HEK293 (cell line): ENCODE measurements around the gene PAX6.

ENCODE experiments used
- CTCF ChIA-PET: fragments of 350-600 bp; formaldehyde crosslinking; extraction: SDS; loops from one replicate; lab custom pipeline; 2021; ENCODE audit warnings: antibody characterized with exemption; lab: Yijun Ruan, JAX
- POLR2A ChIA-PET: fragments of 300-600 bp; formaldehyde crosslinking; extraction: SDS; loops from one replicate; lab custom pipeline; 2020; ENCODE audit warnings: antibody characterized with exemption, inconsistent platforms; lab: Yijun Ruan, JAX
- H3K27ac ChIP-seq: fragments of 200-500 bp; sonication (Bioruptor generic); 2 replicates; pipeline ENCODE4 v1.5.1; 2014; ENCODE audit warnings: low read depth, low read length, control low read depth, inconsistent platforms; ENCODE audit errors: extremely low read depth
- H3K36me3 ChIP-seq, 2 experiments: fragments of 200-500 bp in 1 of 2; sonication (Bioruptor generic) in 1 of 2; 1 replicate in 1 of 2; 2 replicates in 1 of 2; pipeline ENCODE4 v1.5.1; 2014 to 2017; ENCODE audit warnings: inconsistent platforms in 2 of 2, low read length in 2 of 2; ENCODE audit not compliant: control insufficient read depth in 2 of 2, insufficient read depth in 1 of 2
- H3K4me1 ChIP-seq: fragments of 200-500 bp; sonication (Bioruptor generic); 2 replicates; pipeline ENCODE4 v1.5.1; 2014; ENCODE audit warnings: mild to moderate bottlenecking, low read length, inconsistent platforms; ENCODE audit not compliant: control insufficient read depth, insufficient read depth
- H3K4me3 ChIP-seq: 2 replicates; pipeline ENCODE4 v1.5.1; 2011; ENCODE audit warnings: low read depth, mild to moderate bottlenecking, control low read depth, low read length, moderate library complexity
- H3K9me3 ChIP-seq: fragments of 200-500 bp; sonication (Bioruptor generic); 2 replicates; pipeline ENCODE4 v1.5.1; 2014; ENCODE audit warnings: low read depth, low read length, inconsistent platforms; ENCODE audit not compliant: control insufficient read depth, insufficient read depth
- PATZ1 ChIP-seq: fragments of 450-650 bp; formaldehyde crosslinking; IDR thresholded peaks from 2 replicates; pipeline ENCODE4 v1.5.1; 2016; ENCODE audit warnings: missing biosample characterization, missing genetic modification characterization
- PRDM1 ChIP-seq: fragments of 450-650 bp; formaldehyde crosslinking; IDR thresholded peaks from 2 replicates; pipeline ENCODE4; 2016; ENCODE audit warnings: missing biosample characterization, missing genetic modification characterization
- PRDM4 ChIP-seq: fragments of 450-650 bp; formaldehyde crosslinking; IDR thresholded peaks from 2 replicates; pipeline ENCODE4 v1.5.1; 2017; ENCODE audit warnings: missing biosample characterization, missing genetic modification characterization
- SP7 ChIP-seq: fragments of 450-650 bp; formaldehyde crosslinking; IDR thresholded peaks from 2 replicates; pipeline ENCODE4 v1.5.1; 2016; ENCODE audit warnings: missing biosample characterization, missing genetic modification characterization
- YY2 ChIP-seq: fragments of 450-650 bp; formaldehyde crosslinking; IDR thresholded peaks from 2 replicates; pipeline ENCODE4 v1.5.1; 2016; ENCODE audit warnings: missing biosample characterization, missing genetic modification characterization
- ZNF391 ChIP-seq: fragments of 450-650 bp; formaldehyde crosslinking; IDR thresholded peaks from 2 replicates; pipeline ENCODE4 v1.5.1; 2016; ENCODE audit warnings: low read depth, missing biosample characterization, missing genetic modification characterization, borderline replicate concordance
- TF ChIP-seq, protein P1 (sequence below): fragments of 450-650 bp; formaldehyde crosslinking; IDR thresholded peaks from 2 replicates; pipeline ENCODE4 v1.5.1; 2017; ENCODE audit warnings: missing biosample characterization, missing genetic modification characterization
- TF ChIP-seq, protein P2 (sequence below): fragments of 450-650 bp; formaldehyde crosslinking; IDR thresholded peaks from 2 replicates; pipeline ENCODE4 v1.5.1; 2016; ENCODE audit warnings: missing biosample characterization, missing genetic modification characterization
- TF ChIP-seq, protein P3 (sequence below): fragments of 450-650 bp; formaldehyde crosslinking; IDR thresholded peaks from 2 replicates; pipeline ENCODE4 v1.5.0; 2017; ENCODE audit warnings: missing biosample characterization, missing genetic modification characterization, borderline replicate concordance
- TF ChIP-seq, protein P4 (sequence below): fragments of 450-650 bp; formaldehyde crosslinking; conservative IDR thresholded peaks from 2 replicates; pipeline ENCODE4 v1.5.1; 2016; ENCODE audit warnings: low read depth, missing biosample characterization, missing genetic modification characterization
- TF ChIP-seq, protein P5 (sequence below): fragments of 450-650 bp; formaldehyde crosslinking; conservative IDR thresholded peaks from 2 replicates; pipeline ENCODE4 v1.5.1; 2016; ENCODE audit warnings: low read depth, missing biosample characterization, missing genetic modification characterization

The PAX6 gene

DNA sequence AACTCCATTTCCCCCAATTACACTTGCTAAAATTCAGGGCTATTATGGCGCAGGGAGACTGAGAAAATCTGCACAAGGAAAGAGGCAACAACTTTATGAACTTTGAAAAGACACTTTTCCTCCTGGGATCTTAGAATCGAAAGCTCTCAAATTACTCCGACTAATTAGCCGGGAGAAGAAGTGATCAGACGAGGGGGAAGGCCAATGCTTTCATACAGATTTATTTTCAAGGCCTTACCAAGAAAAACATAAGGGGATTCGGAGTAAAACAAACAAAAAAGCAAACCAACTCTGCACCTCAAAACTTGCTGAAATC, 1.6 kb downstream of the PAX6 start:
- H3K9me3 ChIP-seq = no peaks in the 10 kb centered on the region
- TF ChIP-seq, protein P1, sequence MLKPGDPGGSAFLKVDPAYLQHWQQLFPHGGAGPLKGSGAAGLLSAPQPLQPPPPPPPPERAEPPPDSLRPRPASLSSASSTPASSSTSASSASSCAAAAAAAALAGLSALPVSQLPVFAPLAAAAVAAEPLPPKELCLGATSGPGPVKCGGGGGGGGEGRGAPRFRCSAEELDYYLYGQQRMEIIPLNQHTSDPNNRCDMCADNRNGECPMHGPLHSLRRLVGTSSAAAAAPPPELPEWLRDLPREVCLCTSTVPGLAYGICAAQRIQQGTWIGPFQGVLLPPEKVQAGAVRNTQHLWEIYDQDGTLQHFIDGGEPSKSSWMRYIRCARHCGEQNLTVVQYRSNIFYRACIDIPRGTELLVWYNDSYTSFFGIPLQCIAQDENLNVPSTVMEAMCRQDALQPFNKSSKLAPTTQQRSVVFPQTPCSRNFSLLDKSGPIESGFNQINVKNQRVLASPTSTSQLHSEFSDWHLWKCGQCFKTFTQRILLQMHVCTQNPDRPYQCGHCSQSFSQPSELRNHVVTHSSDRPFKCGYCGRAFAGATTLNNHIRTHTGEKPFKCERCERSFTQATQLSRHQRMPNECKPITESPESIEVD (tag by site-specific recombination) = 0 out of 2 replicates have a peak, but pooled peaks have one; percentile 58
- TF ChIP-seq YY2 (tag by site-specific recombination) (no peak), PRDM1 (tag by site-specific recombination) (peak; percentile 80; the same call in 1 of the 2 replicates)
- H3K27ac ChIP-seq = peak overlapping the region; percentile 93
- ChIA-PET CTCF (interaction anchor here (0.7 to 3.2 kb wide), 6 partner anchors 61 to 1488 kb away, joined by 3 to 13 read pairs (median 5); no protein-coding TSS in a partner anchor), POLR2A (interaction anchor here (1.4 kb wide), 1 partner anchor 19 kb away, joined by 4 read pairs; no protein-coding TSS in a partner anchor)
- no peaks in the 10 kb centered on the region for H3K4me1 ChIP-seq
- peak overlapping the region; percentile 84 for H3K4me3 ChIP-seq
- peaks cover 0 to 31% of the 10 kb centered on the region in 2 experiments; a peak in 1 of 3 replicates for H3K36me3 ChIP-seq

DNA sequence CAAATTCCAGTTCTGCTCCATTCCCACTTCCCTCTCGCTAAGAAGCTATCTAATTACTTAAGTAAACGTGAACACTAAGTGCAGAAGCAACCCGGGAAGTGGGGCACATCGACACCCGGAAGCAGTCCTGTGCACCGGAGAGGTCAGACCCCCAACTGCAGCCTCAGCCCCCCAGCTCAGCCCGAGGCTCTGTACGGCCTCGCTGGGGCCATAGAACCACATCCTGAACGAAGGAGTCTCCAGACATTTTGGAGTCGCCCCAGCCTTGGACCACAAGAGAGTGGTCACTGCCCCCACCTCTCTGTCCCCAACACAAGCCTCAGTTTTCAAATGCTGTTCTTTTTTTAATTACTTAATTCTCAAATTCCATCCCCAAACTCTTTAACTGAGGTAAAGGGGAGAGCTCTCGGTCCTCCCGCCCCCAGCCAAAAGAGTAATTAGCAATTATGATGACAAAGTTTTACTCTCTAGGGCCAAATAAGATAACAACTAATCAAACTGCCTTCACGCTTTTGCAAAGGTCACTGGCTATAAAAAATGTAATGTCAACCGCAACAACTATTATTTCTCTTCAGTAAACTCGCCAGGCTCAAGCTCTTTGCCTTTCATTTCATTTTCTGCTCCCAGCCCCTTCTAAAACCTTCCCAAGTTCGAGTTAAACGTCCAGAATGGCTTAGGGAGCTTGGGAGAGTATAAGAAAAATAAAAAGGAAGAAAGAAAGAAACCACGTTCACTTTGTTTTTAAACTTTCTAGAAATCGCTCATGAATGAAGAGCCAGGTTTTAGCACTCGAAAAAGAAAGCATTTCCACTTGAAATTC, 2.2 kb downstream of the PAX6 start:
- ChIA-PET POLR2A (no interaction called here), CTCF (interaction anchor here (0.7 to 3.2 kb wide), 7 partner anchors 62 to 747 kb away, joined by 3 to 13 read pairs (median 5); no protein-coding TSS in a partner anchor)
- H3K4me1 ChIP-seq = no peaks in the 10 kb centered on the region
- H3K36me3 ChIP-seq = peaks cover 0 to 36% of the 10 kb centered on the region in 2 experiments; a peak in 1 of 3 replicates
- H3K9me3 ChIP-seq = no peaks in the 10 kb centered on the region
- peak overlapping the region; percentile 93 for H3K27ac ChIP-seq
- peak overlapping the region; percentile 84 for H3K4me3 ChIP-seq
- TF ChIP-seq PATZ1 (peak; percentile 67), ZNF391 (tag by site-specific recombination) (no peak), SP7 (0 out of 2 replicates have a peak, but pooled peaks have one; percentile 10), PRDM4 (no peak)
- TF ChIP-seq, protein P2, sequence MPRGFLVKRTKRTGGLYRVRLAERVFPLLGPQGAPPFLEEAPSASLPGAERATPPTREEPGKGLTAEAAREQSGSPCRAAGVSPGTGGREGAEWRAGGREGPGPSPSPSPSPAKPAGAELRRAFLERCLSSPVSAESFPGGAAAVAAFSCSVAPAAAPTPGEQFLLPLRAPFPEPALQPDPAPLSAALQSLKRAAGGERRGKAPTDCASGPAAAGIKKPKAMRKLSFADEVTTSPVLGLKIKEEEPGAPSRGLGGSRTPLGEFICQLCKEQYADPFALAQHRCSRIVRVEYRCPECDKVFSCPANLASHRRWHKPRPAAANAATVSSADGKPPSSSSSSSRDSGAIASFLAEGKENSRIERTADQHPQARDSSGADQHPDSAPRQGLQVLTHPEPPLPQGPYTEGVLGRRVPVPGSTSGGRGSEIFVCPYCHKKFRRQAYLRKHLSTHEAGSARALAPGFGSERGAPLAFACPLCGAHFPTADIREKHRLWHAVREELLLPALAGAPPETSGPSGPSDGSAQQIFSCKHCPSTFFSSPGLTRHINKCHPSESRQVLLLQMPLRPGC (tag by site-specific recombination) = no peak
- TF ChIP-seq, protein P3, sequence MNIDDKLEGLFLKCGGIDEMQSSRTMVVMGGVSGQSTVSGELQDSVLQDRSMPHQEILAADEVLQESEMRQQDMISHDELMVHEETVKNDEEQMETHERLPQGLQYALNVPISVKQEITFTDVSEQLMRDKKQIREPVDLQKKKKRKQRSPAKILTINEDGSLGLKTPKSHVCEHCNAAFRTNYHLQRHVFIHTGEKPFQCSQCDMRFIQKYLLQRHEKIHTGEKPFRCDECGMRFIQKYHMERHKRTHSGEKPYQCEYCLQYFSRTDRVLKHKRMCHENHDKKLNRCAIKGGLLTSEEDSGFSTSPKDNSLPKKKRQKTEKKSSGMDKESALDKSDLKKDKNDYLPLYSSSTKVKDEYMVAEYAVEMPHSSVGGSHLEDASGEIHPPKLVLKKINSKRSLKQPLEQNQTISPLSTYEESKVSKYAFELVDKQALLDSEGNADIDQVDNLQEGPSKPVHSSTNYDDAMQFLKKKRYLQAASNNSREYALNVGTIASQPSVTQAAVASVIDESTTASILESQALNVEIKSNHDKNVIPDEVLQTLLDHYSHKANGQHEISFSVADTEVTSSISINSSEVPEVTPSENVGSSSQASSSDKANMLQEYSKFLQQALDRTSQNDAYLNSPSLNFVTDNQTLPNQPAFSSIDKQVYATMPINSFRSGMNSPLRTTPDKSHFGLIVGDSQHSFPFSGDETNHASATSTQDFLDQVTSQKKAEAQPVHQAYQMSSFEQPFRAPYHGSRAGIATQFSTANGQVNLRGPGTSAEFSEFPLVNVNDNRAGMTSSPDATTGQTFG (tag by site-specific recombination) = no peak
- TF ChIP-seq, protein P4, sequence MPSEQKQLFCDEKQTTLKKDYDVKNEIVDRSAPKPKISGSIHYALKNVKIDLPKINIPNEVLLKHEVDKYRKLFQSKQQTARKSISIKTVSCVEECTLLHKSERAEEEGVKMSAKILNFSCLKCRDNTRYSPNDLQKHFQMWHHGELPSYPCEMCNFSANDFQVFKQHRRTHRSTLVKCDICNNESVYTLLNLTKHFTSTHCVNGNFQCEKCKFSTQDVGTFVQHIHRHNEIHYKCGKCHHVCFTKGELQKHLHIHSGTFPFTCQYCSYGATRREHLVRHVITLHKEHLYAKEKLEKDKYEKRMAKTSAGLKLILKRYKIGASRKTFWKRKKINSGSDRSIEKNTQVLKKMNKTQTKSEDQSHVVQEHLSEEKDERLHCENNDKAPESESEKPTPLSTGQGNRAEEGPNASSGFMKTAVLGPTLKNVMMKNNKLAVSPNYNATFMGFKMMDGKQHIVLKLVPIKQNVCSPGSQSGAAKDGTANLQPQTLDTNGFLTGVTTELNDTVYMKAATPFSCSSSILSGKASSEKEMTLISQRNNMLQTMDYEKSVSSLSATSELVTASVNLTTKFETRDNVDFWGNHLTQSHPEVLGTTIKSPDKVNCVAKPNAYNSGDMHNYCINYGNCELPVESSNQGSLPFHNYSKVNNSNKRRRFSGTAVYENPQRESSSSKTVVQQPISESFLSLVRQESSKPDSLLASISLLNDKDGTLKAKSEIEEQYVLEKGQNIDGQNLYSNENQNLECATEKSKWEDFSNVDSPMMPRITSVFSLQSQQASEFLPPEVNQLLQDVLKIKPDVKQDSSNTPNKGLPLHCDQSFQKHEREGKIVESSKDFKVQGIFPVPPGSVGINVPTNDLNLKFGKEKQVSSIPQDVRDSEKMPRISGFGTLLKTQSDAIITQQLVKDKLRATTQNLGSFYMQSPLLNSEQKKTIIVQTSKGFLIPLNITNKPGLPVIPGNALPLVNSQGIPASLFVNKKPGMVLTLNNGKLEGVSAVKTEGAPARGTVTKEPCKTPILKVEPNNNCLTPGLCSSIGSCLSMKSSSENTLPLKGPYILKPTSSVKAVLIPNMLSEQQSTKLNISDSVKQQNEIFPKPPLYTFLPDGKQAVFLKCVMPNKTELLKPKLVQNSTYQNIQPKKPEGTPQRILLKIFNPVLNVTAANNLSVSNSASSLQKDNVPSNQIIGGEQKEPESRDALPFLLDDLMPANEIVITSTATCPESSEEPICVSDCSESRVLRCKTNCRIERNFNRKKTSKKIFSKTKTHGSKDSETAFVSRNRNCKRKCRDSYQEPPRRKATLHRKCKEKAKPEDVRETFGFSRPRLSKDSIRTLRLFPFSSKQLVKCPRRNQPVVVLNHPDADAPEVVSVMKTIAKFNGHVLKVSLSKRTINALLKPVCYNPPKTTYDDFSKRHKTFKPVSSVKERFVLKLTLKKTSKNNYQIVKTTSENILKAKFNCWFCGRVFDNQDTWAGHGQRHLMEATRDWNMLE (tag by site-specific recombination) = peak; percentile 70
- TF ChIP-seq, protein P5, sequence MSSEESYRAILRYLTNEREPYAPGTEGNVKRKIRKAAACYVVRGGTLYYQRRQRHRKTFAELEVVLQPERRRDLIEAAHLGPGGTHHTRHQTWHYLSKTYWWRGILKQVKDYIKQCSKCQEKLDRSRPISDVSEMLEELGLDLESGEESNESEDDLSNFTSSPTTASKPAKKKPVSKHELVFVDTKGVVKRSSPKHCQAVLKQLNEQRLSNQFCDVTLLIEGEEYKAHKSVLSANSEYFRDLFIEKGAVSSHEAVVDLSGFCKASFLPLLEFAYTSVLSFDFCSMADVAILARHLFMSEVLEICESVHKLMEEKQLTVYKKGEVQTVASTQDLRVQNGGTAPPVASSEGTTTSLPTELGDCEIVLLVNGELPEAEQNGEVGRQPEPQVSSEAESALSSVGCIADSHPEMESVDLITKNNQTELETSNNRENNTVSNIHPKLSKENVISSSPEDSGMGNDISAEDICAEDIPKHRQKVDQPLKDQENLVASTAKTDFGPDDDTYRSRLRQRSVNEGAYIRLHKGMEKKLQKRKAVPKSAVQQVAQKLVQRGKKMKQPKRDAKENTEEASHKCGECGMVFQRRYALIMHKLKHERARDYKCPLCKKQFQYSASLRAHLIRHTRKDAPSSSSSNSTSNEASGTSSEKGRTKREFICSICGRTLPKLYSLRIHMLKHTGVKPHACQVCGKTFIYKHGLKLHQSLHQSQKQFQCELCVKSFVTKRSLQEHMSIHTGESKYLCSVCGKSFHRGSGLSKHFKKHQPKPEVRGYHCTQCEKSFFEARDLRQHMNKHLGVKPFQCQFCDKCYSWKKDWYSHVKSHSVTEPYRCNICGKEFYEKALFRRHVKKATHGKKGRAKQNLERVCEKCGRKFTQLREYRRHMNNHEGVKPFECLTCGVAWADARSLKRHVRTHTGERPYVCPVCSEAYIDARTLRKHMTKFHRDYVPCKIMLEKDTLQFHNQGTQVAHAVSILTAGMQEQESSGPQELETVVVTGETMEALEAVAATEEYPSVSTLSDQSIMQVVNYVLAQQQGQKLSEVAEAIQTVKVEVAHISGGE (tag by site-specific recombination) = peak; percentile 80
